SK-N-SH (cell line): Measurements from ENCODE around the gene AHDC1. TPM values are rescaled to one million over a fixed set of nuclear protein-coding genes. Genes with fewer than 3 reads are reported as not detected.

Experiments used
- CTCF ChIA-PET: fragments of 300-600, 350-600 bp; formaldehyde crosslinking; extraction: SDS; loops from one replicate; lab custom pipeline; 2021; lab: Yijun Ruan, JAX
- POLR2A ChIA-PET: fragments of 350-600 bp; sonication (Branson Sonifier 250); formaldehyde crosslinking; extraction: SDS; loops from one replicate; lab custom pipeline; 2020; ENCODE audit warnings: antibody characterized with exemption, inconsistent platforms; lab: Yijun Ruan, JAX
- DNase-seq: peaks from one replicate; pipeline ENCODE4 v3.0.0; 2012
- H2AFZ ChIP-seq: fragments of 200-600 bp; sonication (generic); 2 replicates; pipeline ENCODE4 v1.8.1; 2016; ENCODE audit warnings: antibody characterized with exemption, mild to moderate bottlenecking, low read depth
- H3F3A ChIP-seq: fragments of 200-600 bp; sonication (generic); replicated peaks from 2 replicates; pipeline ENCODE3; 2016; ENCODE audit warnings: antibody characterized with exemption, mild to moderate bottlenecking; ENCODE audit not compliant: insufficient read depth
- H3K27ac ChIP-seq, 2 experiments: fragments of 200-500 bp in 1 of 2; fragments of 200-600 bp in 1 of 2; sonication (Bioruptor generic) in 1 of 2; sonication (generic), shearing (Covaris generic) in 1 of 2; 2 replicates each; pipeline versions ENCODE4 v1.5.1 to v1.6.1; 2014 to 2016; ENCODE audit warnings: low read depth in 2 of 2, inconsistent platforms in 1 of 2, low read length in 1 of 2, mild to moderate bottlenecking in 1 of 2, mixed read lengths in 1 of 2
- H3K27me3 ChIP-seq: fragments of 200-600 bp; sonication (generic), shearing (Covaris generic); 2 replicates; pipeline ENCODE4 v1.6.1; 2016; ENCODE audit warnings: mixed run types; ENCODE audit not compliant: insufficient read depth
- H3K36me3 ChIP-seq, 2 experiments: fragments of 200-500 bp in 1 of 2; fragments of 200-600 bp in 1 of 2; sonication (Bioruptor generic) in 1 of 2; sonication (generic) in 1 of 2; replicated peaks in 1 of 2; 2 replicates each; pipeline versions ENCODE3 to v1.5.1; 2014 to 2016; ENCODE audit warnings: low read length in 1 of 2, mild to moderate bottlenecking in 1 of 2; ENCODE audit not compliant: insufficient read depth in 2 of 2, control insufficient read depth in 1 of 2
- H3K4me1 ChIP-seq, 2 experiments: fragments of 200-500 bp in 1 of 2; fragments of 200-600 bp in 1 of 2; sonication (Bioruptor generic) in 1 of 2; sonication (generic), shearing (Covaris generic) in 1 of 2; 2 replicates each; pipeline versions ENCODE4 v1.5.1 to v1.6.1; 2014 to 2016; ENCODE audit warnings: low read depth in 1 of 2, low read length in 1 of 2, mixed run types in 1 of 2; ENCODE audit not compliant: insufficient read depth in 2 of 2, control insufficient read depth in 1 of 2
- H3K4me2 ChIP-seq: fragments of 200-600 bp; sonication (generic), shearing (Covaris generic); 2 replicates; pipeline ENCODE4 v1.6.1; 2017; ENCODE audit warnings: mixed run types
- H3K4me3 ChIP-seq, 2 experiments: fragments of 200-500 bp in 1 of 2; fragments of 200-600 bp in 1 of 2; sonication (Bioruptor generic) in 1 of 2; sonication (generic), shearing (Covaris generic) in 1 of 2; 2 replicates each; pipeline versions ENCODE4 v1.5.1 to v1.8.1; 2014 to 2016; ENCODE audit warnings: low read depth in 2 of 2, inconsistent platforms in 1 of 2, low read length in 1 of 2, mild to moderate bottlenecking in 1 of 2, mixed read lengths in 1 of 2, moderate library complexity in 1 of 2
- H3K79me2 ChIP-seq: fragments of 200-600 bp; sonication (generic); 2 replicates; pipeline ENCODE4 v1.8.1; 2017; ENCODE audit warnings: mild to moderate bottlenecking; ENCODE audit not compliant: insufficient read depth
- H3K9ac ChIP-seq: fragments of 200-600 bp; sonication (generic); 2 replicates; pipeline ENCODE4 v1.6.1; 2017; ENCODE audit warnings: mixed run types
- H3K9me2 ChIP-seq: fragments of 200-600 bp; sonication (generic); 2 replicates; pipeline ENCODE4 v1.6.1; 2017; ENCODE audit warnings: mixed run types
- H3K9me3 ChIP-seq: fragments of 200-600 bp; sonication (generic); 2 replicates; pipeline ENCODE4 v1.6.1; 2017; ENCODE audit warnings: mixed run types, mild to moderate bottlenecking, moderate library complexity
- H4K20me1 ChIP-seq: fragments of 200-600 bp; sonication (generic); 2 replicates; pipeline ENCODE4 v1.6.1; 2017; ENCODE audit warnings: mild to moderate bottlenecking, mixed run types; ENCODE audit not compliant: insufficient read depth
- EP300 ChIP-seq, 2 experiments: IDR thresholded peaks; 2 replicates each; pipeline versions ENCODE4 v1.4.0 to v1.6.1; 2012; ENCODE audit warnings: borderline replicate concordance in 1 of 2, low read depth in 1 of 2, low read length in 1 of 2
- FOXJ3 ChIP-seq: sonication (generic); formaldehyde crosslinking; IDR thresholded peaks from 2 replicates; pipeline ENCODE4 v1.5.1; 2020; ENCODE audit warnings: mild to moderate bottlenecking, missing genetic modification reagents
- GATA2 ChIP-seq: sonication (generic); formaldehyde crosslinking; IDR thresholded peaks from 2 replicates; pipeline ENCODE4 v1.5.0; 2020; ENCODE audit warnings: mild to moderate bottlenecking, missing genetic modification reagents
- MEF2A ChIP-seq: IDR thresholded peaks from 2 replicates; pipeline ENCODE4 v1.4.0; 2012; ENCODE audit warnings: low read depth, borderline replicate concordance
- NFIC ChIP-seq: IDR thresholded peaks from 2 replicates; pipeline ENCODE4 v1.4.0; 2012; ENCODE audit warnings: borderline replicate concordance
- RCOR1 ChIP-seq: fragments of 150-350 bp; IDR thresholded peaks from 2 replicates; pipeline ENCODE4 v1.6.1; 2017; ENCODE audit warnings: antibody characterized with exemption, low read length
- RFX5 ChIP-seq: IDR thresholded peaks from 2 replicates; pipeline ENCODE4 v1.6.1; 2012; ENCODE audit warnings: mild to moderate bottlenecking, improper control_type of control experiment, low read length
- SMC3 ChIP-seq: IDR thresholded peaks from 2 replicates; pipeline ENCODE4 v1.6.1; 2012; ENCODE audit warnings: low read depth, low read length, improper control_type of control experiment
- TAF1 ChIP-seq: IDR thresholded peaks from 2 replicates; pipeline ENCODE4 v1.6.1; 2012; ENCODE audit warnings: low read depth, mild to moderate bottlenecking, low read length, moderate library complexity, borderline replicate concordance
- TCF12 ChIP-seq: IDR thresholded peaks from 2 replicates; pipeline ENCODE4 v1.4.0; 2012
- YY1 ChIP-seq: IDR thresholded peaks from 2 replicates; pipeline ENCODE4 v1.4.0; 2012; ENCODE audit warnings: low read depth, mild to moderate bottlenecking
- WGBS: methylation state at CpG from one replicate; pipeline ENCODE4 v1.1.6; 2017; ENCODE audit warnings: low lambda C conversion rate; 5-methylcytosine and 5-hydroxymethylcytosine counted together
- polyA plus RNA-seq, 3 experiments: library from polyadenylated mRNA; depleted of rRNA; stranded (reverse); fragments of >200 nt; gene quantifications; 2 replicates each; pipeline ENCODE4 v1.2.3, GENCODE V29; 2012
- TF ChIP-seq, protein P1 (sequence below): IDR thresholded peaks from 2 replicates; pipeline ENCODE4; 2012
- TF ChIP-seq, protein P2 (sequence below): fragments of 150-350 bp; IDR thresholded peaks from 2 replicates; pipeline ENCODE4 v1.6.1; 2017; ENCODE audit warnings: antibody characterized with exemption, low read length, low read depth, borderline replicate concordance
- TF ChIP-seq, protein P3 (sequence below): fragments of 200-600 bp; sonication (generic); IDR thresholded peaks from 2 replicates; pipeline ENCODE4 v1.6.1; 2017; ENCODE audit warnings: antibody characterized with exemption, mild to moderate bottlenecking, moderate library complexity
- TF ChIP-seq, protein P4 (sequence below): IDR thresholded peaks from 2 replicates; pipeline ENCODE4 v1.6.1; 2012; ENCODE audit warnings: mild to moderate bottlenecking, low read depth, low read length, moderate library complexity
- TF ChIP-seq, protein P5 (sequence below): IDR thresholded peaks from 2 replicates; pipeline ENCODE4 v1.4.0; 2012; ENCODE audit warnings: low read depth, borderline replicate concordance

Gene AHDC1
- polyA plus RNA-seq, 1 of the 3 experiments (the other 2 are of a cell fraction) = 8.5 TPM

DNA sequence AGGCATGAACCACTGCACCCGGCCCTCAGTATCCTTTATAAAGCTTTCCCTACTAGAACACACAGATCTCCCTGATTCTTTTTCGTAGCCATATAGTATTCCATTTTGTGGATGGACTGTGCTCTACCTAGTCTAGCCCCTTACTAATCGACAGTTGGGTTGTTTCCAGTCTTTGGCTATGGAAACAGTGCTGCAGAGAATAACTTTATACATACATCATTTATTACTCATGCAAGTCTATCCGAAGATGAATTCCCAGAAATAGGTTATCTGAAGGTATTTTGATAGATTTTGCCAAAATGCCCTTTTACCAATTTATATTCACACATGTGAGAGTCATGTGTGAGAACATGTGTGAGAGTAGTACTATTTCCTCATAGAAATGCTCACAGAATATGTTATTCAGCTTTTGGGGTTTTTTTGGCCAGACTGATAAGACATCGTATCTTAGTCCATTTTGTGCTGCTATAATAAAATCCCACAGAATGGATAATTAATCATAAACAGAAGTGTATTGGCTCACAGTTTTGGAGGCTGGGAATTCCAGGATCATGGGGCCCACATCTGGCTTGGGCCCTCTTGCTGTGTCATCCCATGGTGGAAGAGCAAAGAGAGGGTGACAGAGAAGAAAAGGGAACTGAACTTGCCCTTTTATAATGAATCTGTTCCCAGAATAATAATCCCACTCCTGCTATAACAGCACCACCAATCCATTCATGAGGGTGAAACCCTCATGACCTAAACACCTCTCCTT is 48.3 kb upstream of the AHDC1 start:
- peaks cover 6% of the 10 kb centered on the region for H3F3A ChIP-seq

More for the DNA sequence above, 48.3 kb upstream of the AHDC1 start:
- Histone ChIP-seq H3K4me3 (no peak overlapping the region), H3K36me3 (no peaks in the 10 kb centered on the region), H3K9ac (no peak overlapping the region), H2AFZ (no peak overlapping the region), H3K27ac (no peak overlapping the region), H4K20me1 (no peaks in the 10 kb centered on the region), H3K4me2 (no peak overlapping the region), H3K27me3 (no peaks in the 10 kb centered on the region), H3K9me3 (no peaks in the 10 kb centered on the region), H3K79me2 (no peaks in the 10 kb centered on the region), H3K4me1 (peaks cover 3 to 7% of the 10 kb centered on the region in 2 experiments; a peak in 2 of 4 replicates), H3K9me2 (no peaks in the 10 kb centered on the region)
- TF ChIP-seq TCF12 (no peak), NFIC (no peak), FOXJ3 (no peak), SMC3 (no peak), RCOR1 (no peak), EP300 (IDR thresholded peaks at IDR 0.05; ENCODE audit: borderline replicate concordance in 1 of 2, low read depth in 1 of 2, low read length in 1 of 2) (no peak), YY1 (no peak), GATA2 (CRISPR knock-in tag) (no peak), MEF2A (no peak), TAF1 (no peak), RFX5 (no peak)
- TF ChIP-seq, protein P1, sequence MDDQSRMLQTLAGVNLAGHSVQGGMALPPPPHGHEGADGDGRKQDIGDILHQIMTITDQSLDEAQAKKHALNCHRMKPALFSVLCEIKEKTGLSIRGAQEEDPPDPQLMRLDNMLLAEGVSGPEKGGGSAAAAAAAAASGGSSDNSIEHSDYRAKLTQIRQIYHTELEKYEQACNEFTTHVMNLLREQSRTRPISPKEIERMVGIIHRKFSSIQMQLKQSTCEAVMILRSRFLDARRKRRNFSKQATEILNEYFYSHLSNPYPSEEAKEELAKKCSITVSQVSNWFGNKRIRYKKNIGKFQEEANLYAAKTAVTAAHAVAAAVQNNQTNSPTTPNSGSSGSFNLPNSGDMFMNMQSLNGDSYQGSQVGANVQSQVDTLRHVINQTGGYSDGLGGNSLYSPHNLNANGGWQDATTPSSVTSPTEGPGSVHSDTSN = no peak
- TF ChIP-seq, protein P2, sequence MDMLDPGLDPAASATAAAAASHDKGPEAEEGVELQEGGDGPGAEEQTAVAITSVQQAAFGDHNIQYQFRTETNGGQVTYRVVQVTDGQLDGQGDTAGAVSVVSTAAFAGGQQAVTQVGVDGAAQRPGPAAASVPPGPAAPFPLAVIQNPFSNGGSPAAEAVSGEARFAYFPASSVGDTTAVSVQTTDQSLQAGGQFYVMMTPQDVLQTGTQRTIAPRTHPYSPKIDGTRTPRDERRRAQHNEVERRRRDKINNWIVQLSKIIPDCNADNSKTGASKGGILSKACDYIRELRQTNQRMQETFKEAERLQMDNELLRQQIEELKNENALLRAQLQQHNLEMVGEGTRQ = no peak
- TF ChIP-seq, protein P3, sequence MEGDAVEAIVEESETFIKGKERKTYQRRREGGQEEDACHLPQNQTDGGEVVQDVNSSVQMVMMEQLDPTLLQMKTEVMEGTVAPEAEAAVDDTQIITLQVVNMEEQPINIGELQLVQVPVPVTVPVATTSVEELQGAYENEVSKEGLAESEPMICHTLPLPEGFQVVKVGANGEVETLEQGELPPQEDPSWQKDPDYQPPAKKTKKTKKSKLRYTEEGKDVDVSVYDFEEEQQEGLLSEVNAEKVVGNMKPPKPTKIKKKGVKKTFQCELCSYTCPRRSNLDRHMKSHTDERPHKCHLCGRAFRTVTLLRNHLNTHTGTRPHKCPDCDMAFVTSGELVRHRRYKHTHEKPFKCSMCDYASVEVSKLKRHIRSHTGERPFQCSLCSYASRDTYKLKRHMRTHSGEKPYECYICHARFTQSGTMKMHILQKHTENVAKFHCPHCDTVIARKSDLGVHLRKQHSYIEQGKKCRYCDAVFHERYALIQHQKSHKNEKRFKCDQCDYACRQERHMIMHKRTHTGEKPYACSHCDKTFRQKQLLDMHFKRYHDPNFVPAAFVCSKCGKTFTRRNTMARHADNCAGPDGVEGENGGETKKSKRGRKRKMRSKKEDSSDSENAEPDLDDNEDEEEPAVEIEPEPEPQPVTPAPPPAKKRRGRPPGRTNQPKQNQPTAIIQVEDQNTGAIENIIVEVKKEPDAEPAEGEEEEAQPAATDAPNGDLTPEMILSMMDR = no peak
- TF ChIP-seq, protein P4, sequence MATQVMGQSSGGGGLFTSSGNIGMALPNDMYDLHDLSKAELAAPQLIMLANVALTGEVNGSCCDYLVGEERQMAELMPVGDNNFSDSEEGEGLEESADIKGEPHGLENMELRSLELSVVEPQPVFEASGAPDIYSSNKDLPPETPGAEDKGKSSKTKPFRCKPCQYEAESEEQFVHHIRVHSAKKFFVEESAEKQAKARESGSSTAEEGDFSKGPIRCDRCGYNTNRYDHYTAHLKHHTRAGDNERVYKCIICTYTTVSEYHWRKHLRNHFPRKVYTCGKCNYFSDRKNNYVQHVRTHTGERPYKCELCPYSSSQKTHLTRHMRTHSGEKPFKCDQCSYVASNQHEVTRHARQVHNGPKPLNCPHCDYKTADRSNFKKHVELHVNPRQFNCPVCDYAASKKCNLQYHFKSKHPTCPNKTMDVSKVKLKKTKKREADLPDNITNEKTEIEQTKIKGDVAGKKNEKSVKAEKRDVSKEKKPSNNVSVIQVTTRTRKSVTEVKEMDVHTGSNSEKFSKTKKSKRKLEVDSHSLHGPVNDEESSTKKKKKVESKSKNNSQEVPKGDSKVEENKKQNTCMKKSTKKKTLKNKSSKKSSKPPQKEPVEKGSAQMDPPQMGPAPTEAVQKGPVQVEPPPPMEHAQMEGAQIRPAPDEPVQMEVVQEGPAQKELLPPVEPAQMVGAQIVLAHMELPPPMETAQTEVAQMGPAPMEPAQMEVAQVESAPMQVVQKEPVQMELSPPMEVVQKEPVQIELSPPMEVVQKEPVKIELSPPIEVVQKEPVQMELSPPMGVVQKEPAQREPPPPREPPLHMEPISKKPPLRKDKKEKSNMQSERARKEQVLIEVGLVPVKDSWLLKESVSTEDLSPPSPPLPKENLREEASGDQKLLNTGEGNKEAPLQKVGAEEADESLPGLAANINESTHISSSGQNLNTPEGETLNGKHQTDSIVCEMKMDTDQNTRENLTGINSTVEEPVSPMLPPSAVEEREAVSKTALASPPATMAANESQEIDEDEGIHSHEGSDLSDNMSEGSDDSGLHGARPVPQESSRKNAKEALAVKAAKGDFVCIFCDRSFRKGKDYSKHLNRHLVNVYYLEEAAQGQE = no peak
- TF ChIP-seq, protein P5, sequence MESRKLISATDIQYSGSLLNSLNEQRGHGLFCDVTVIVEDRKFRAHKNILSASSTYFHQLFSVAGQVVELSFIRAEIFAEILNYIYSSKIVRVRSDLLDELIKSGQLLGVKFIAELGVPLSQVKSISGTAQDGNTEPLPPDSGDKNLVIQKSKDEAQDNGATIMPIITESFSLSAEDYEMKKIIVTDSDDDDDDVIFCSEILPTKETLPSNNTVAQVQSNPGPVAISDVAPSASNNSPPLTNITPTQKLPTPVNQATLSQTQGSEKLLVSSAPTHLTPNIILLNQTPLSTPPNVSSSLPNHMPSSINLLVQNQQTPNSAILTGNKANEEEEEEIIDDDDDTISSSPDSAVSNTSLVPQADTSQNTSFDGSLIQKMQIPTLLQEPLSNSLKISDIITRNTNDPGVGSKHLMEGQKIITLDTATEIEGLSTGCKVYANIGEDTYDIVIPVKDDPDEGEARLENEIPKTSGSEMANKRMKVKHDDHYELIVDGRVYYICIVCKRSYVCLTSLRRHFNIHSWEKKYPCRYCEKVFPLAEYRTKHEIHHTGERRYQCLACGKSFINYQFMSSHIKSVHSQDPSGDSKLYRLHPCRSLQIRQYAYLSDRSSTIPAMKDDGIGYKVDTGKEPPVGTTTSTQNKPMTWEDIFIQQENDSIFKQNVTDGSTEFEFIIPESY = no peak
- WGBS = 87% methylated on average over 5 of the region's 5 CpGs
- no peak for DNase-seq
- ChIA-PET POLR2A (no interaction called here), CTCF (interaction anchor here (1.1 to 2.3 kb wide), 4 partner anchors 9 to 44 kb away, joined by 3 to 7 read pairs (median 5); partner anchors contain the start of gene IFI6)
